K562 (cell line): ENCODE data around the gene FTSJ3. TPM values are rescaled to one million over a fixed set of nuclear protein-coding genes. Genes with fewer than 3 reads are reported as not detected.

Source experiments
- CBFA2T2 ChIP-seq: fragments of 450-650 bp; conservative IDR thresholded peaks from 2 replicates; pipeline ENCODE4 v1.6.1; 2017; ENCODE audit warnings: mild to moderate bottlenecking
- CEBPB ChIP-seq: fragments of 450-650 bp; IDR thresholded peaks from 2 replicates; pipeline ENCODE4 v1.6.1; 2016; ENCODE audit warnings: missing genetic modification characterization, missing compliant biosample characterization
- CEBPG ChIP-seq, 3 experiments: fragments of 200-800 bp in 1 of 3; sonication (Bioruptor generic) in 1 of 3; sonication (generic) in 1 of 3; formaldehyde crosslinking in 1 of 3; IDR thresholded peaks in 2 of 3; conservative IDR thresholded peaks in 1 of 3; 2 replicates each; pipeline versions ENCODE4 v1.6.1 to v1.8.0; 2016 to 2022; ENCODE audit warnings: missing compliant biosample characterization in 2 of 3, missing genetic modification characterization in 2 of 3, mild to moderate bottlenecking in 1 of 3, missing genetic modification reagents in 1 of 3
- FOXK2 ChIP-seq, 2 experiments: fragments of 450-650 bp; IDR thresholded peaks in 1 of 2; conservative IDR thresholded peaks in 1 of 2; 2 replicates each; pipeline ENCODE4 v1.6.1; 2016; ENCODE audit warnings: low read depth in 2 of 2, mild to moderate bottlenecking in 1 of 2
- GTF2A2 ChIP-seq: IDR thresholded peaks from 2 replicates; pipeline ENCODE4 v1.6.1; 2016; ENCODE audit warnings: mild to moderate bottlenecking, missing genetic modification characterization, missing compliant biosample characterization
- KLF13 ChIP-seq: fragments of 450-650 bp; IDR thresholded peaks from 2 replicates; pipeline ENCODE4 v1.6.1; 2016; ENCODE audit warnings: missing genetic modification characterization, low read depth, mild to moderate bottlenecking, missing compliant biosample characterization, moderate library complexity, borderline replicate concordance
- RFX5 ChIP-seq: IDR thresholded peaks from 2 replicates; pipeline ENCODE4 v1.6.1; 2011; ENCODE audit warnings: low read depth, mild to moderate bottlenecking, improper control_type of control experiment, low read length
- TARDBP ChIP-seq: fragments of 450-650 bp; IDR thresholded peaks from 2 replicates; pipeline ENCODE4 v1.6.1; 2016
- TCF7L2 ChIP-seq: fragments of 150-350 bp; IDR thresholded peaks from 2 replicates; pipeline ENCODE4 v1.6.1; 2016; ENCODE audit warnings: low read depth, mild to moderate bottlenecking, low read length, moderate library complexity
- TEAD1 ChIP-seq, 2 experiments: fragments of 450-650 bp in 1 of 2; sonication (generic) in 1 of 2; formaldehyde crosslinking; IDR thresholded peaks; 2 replicates each; pipeline versions ENCODE4 v1.4.0 to v1.8.0; 2020 to 2022; ENCODE audit warnings: mild to moderate bottlenecking in 2 of 2, missing genetic modification reagents in 1 of 2
- XRCC3 ChIP-seq: fragments of 450-650 bp; IDR thresholded peaks from 2 replicates; pipeline ENCODE4 v1.6.1; 2017; ENCODE audit warnings: mild to moderate bottlenecking, moderate library complexity
- ZBED1 ChIP-seq: IDR thresholded peaks from 2 replicates; pipeline ENCODE4 v1.6.1; 2014
- ZNF644 ChIP-seq: fragments of 200-800 bp; sonication (Bioruptor generic); IDR thresholded peaks from 2 replicates; pipeline ENCODE4 v1.6.1; 2016; ENCODE audit warnings: low read depth, missing genetic modification characterization, missing compliant biosample characterization
- polyA plus RNA-seq, 8 experiments: library from polyadenylated mRNA; depleted of rRNA in 4 of 8; stranded (reverse) in 5 of 8; unstranded in 3 of 8; fragments of >200 nt; fragmentation: Nextera tagmentation in 2 of 8; fragmentation: Illumina TruSeq in 1 of 8; extraction: Ambion mirVana in 2 of 8; extraction: Trizol in 1 of 8; gene quantifications; 2 replicates each; pipeline versions ENCODE4 v1.2.1 to v1.2.3, GENCODE V29; 2011 to 2014; ENCODE audit warnings: inconsistent platforms in 1 of 8, missing spikeins in 1 of 8
- total RNA-seq, 7 experiments: library from RNA; depleted of rRNA in 6 of 7; stranded (reverse); fragments of >200 nt in 6 of 7; fragmentation: Illumina TruSeq in 2 of 7; extraction: Trizol in 2 of 7; gene quantifications; 2 replicates each; pipeline versions ENCODE4 v1.2.1 to v1.2.3, GENCODE V29; 2011 to 2021; ENCODE audit warnings: low replicate concordance in 1 of 7
- TF ChIP-seq, protein P1 (sequence below): fragments of 250-450 bp; sonication (Bioruptor Pico); IDR thresholded peaks from 2 replicates; pipeline ENCODE4 v1.6.1; 2021; ENCODE audit warnings: mild to moderate bottlenecking
- TF ChIP-seq, protein P2 (sequence below), 2 experiments: fragments of 450-650 bp in 1 of 2; IDR thresholded peaks; 2 replicates each; pipeline ENCODE4 v1.6.1; 2011 to 2017; ENCODE audit warnings: low read depth in 2 of 2, antibody characterized with exemption in 1 of 2, borderline replicate concordance in 1 of 2, low read length in 1 of 2, mild to moderate bottlenecking in 1 of 2, mixed read lengths in 1 of 2; ENCODE audit not compliant: control insufficient read depth in 1 of 2
- TF ChIP-seq, protein P3 (sequence below): fragments of 250-450 bp; sonication (Bioruptor Pico); IDR thresholded peaks from 2 replicates; pipeline ENCODE4 v1.8.0; 2021; ENCODE audit warnings: mild to moderate bottlenecking, moderate library complexity
- TF ChIP-seq, protein P4 (sequence below), 2 experiments: fragments of 150-350 bp in 1 of 2; IDR thresholded peaks; 2 replicates each; pipeline ENCODE4 v1.6.1; 2012 to 2016; ENCODE audit warnings: low read depth in 2 of 2, low read length in 2 of 2, mild to moderate bottlenecking in 1 of 2, moderate library complexity in 1 of 2

Gene FTSJ3
- total and polyA plus RNA-seq, 9 of the 15 experiments (the other 6 are each of a cell fraction or from before 2014, with no cell fraction given), result 18.0 to 65.6 (median 52.4) TPM

DNA sequence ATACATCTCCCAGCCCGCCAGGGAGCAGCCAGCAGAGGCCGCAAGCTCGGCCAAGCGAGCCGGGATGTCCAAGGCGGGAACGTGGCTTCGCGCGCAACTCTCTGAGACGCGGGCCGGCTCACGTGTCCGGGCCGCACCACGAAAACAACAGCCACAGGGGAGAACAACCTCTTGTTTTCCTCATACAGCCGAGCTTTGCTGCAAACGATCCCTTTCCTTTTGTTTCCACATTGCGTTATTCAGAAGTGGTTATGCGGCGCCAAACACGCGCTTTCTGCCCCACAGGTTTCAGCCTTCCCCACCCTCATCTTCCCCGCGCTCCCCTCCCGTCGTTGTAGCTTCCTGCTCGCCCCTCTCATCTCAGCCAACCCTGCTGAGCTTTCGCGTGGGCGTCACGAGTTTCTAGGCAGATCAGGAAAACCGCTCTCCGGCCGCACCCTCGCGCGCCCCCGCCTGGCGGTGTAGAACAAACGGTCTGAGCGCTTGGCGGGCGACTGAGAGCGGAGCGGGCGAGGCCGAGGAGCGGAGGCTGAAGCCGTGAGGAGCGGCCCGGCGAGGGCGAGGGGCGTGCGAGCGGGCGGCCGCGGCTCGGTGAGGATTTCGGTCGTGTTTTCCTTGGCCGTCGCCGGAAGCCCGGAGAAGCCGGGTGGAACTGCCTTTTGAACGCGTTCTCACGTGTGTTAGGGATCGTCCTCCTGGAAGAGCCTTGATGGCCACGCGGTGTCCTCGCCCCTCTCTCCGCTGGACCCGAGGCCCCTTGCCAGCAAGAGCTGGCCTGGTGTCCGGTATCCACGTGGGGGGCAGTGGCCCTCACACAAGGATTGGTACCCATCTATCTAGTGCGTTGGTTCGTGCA, 21.6 kb upstream of the FTSJ3 start (continued):
- 0 out of 2 replicates have a peak, but pooled peaks have one; percentile 44 for TF ChIP-seq ZNF644 (tag)
- TF ChIP-seq CEBPG (CRISPR knock-in tag; IDR thresholded peaks at IDR 0.05), result no peak
- no peak for TF ChIP-seq CEBPG (tag; conservative IDR thresholded peaks at IDR 0.05 in 1 of 2, IDR thresholded peaks at IDR 0.05 in 1 of 2)
- TF ChIP-seq CBFA2T2, result peak; percentile 51; the same call in 1 of the 2 replicates
- peak; percentile 53 to 88; a peak in 3 of 4 replicates for TF ChIP-seq TEAD1 (CRISPR knock-in tag; IDR thresholded peaks at IDR 0.05)
- peak; percentile 75 for TF ChIP-seq GTF2A2 (tag)
- no peak for TF ChIP-seq CEBPB (tag)
- TF ChIP-seq, protein P1, sequence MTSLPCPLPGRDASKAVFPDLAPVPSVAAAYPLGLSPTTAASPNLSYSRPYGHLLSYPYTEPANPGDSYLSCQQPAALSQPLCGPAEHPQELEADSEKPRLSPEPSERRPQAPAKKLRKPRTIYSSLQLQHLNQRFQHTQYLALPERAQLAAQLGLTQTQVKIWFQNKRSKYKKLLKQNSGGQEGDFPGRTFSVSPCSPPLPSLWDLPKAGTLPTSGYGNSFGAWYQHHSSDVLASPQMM (CRISPR knock-in tag), result no peak
- TF ChIP-seq, protein P2, sequence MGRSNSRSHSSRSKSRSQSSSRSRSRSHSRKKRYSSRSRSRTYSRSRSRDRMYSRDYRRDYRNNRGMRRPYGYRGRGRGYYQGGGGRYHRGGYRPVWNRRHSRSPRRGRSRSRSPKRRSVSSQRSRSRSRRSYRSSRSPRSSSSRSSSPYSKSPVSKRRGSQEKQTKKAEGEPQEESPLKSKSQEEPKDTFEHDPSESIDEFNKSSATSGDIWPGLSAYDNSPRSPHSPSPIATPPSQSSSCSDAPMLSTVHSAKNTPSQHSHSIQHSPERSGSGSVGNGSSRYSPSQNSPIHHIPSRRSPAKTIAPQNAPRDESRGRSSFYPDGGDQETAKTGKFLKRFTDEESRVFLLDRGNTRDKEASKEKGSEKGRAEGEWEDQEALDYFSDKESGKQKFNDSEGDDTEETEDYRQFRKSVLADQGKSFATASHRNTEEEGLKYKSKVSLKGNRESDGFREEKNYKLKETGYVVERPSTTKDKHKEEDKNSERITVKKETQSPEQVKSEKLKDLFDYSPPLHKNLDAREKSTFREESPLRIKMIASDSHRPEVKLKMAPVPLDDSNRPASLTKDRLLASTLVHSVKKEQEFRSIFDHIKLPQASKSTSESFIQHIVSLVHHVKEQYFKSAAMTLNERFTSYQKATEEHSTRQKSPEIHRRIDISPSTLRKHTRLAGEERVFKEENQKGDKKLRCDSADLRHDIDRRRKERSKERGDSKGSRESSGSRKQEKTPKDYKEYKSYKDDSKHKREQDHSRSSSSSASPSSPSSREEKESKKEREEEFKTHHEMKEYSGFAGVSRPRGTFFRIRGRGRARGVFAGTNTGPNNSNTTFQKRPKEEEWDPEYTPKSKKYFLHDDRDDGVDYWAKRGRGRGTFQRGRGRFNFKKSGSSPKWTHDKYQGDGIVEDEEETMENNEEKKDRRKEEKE (IDR thresholded peaks at IDR 0.05; ENCODE audit: borderline replicate concordance in 1 of 2, control insufficient read depth in 1 of 2, low read depth in 2 of 2, low read length in 1 of 2), result peak in 1 of 2 experiments; percentile 99; a peak in 2 of 4 replicates
- no peak for TF ChIP-seq XRCC3
- TF ChIP-seq RFX5, result peak; percentile 97
- TF ChIP-seq, protein P3, sequence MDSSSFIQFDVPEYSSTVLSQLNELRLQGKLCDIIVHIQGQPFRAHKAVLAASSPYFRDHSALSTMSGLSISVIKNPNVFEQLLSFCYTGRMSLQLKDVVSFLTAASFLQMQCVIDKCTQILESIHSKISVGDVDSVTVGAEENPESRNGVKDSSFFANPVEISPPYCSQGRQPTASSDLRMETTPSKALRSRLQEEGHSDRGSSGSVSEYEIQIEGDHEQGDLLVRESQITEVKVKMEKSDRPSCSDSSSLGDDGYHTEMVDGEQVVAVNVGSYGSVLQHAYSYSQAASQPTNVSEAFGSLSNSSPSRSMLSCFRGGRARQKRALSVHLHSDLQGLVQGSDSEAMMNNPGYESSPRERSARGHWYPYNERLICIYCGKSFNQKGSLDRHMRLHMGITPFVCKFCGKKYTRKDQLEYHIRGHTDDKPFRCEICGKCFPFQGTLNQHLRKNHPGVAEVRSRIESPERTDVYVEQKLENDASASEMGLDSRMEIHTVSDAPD (CRISPR knock-in tag), result peak; percentile 76
- TF ChIP-seq ZBED1, result 0 out of 2 replicates have a peak, but pooled peaks have one; percentile 44
- peak; percentile 97 for TF ChIP-seq TCF7L2
- peak; percentile 76 to 100 for TF ChIP-seq FOXK2 (conservative IDR thresholded peaks at IDR 0.05 in 1 of 2, IDR thresholded peaks at IDR 0.05 in 1 of 2; ENCODE audit: low read depth in 2 of 2)
- TF ChIP-seq, protein P4, sequence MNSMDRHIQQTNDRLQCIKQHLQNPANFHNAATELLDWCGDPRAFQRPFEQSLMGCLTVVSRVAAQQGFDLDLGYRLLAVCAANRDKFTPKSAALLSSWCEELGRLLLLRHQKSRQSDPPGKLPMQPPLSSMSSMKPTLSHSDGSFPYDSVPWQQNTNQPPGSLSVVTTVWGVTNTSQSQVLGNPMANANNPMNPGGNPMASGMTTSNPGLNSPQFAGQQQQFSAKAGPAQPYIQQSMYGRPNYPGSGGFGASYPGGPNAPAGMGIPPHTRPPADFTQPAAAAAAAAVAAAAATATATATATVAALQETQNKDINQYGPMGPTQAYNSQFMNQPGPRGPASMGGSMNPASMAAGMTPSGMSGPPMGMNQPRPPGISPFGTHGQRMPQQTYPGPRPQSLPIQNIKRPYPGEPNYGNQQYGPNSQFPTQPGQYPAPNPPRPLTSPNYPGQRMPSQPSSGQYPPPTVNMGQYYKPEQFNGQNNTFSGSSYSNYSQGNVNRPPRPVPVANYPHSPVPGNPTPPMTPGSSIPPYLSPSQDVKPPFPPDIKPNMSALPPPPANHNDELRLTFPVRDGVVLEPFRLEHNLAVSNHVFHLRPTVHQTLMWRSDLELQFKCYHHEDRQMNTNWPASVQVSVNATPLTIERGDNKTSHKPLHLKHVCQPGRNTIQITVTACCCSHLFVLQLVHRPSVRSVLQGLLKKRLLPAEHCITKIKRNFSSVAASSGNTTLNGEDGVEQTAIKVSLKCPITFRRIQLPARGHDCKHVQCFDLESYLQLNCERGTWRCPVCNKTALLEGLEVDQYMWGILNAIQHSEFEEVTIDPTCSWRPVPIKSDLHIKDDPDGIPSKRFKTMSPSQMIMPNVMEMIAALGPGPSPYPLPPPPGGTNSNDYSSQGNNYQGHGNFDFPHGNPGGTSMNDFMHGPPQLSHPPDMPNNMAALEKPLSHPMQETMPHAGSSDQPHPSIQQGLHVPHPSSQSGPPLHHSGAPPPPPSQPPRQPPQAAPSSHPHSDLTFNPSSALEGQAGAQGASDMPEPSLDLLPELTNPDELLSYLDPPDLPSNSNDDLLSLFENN (IDR thresholded peaks at IDR 0.05; ENCODE audit: low read depth in 2 of 2, low read length in 2 of 2), result 0 out of 4 replicates have a peak, but pooled peaks of 1 of the 2 experiments have one; percentile 19
- TF ChIP-seq KLF13 (tag), result peak; percentile 68; the same call in 1 of the 2 replicates
- TF ChIP-seq TARDBP, result peak; percentile 62; the same call in 1 of the 2 replicates
